ENCODE results near the gene EPB41L5. TPM values are rescaled to one million over a fixed set of nuclear protein-coding genes. Genes with fewer than 3 reads are reported as not detected.
"Not testable (repeated sequence)": the region's sequence is repeated elsewhere in the genome, so short reads cannot be mapped to it uniquely, and the experiment has no call there.

EPB41L5 gene
- total RNA-seq, 1 donor from 2014 or later = 84.0 TPM

GRCh38 chr2:120149406-120149805, 136.5 kb downstream of the EPB41L5 start:
- Histone ChIP-seq H3F3A (ENCODE audit: low read depth) (no peaks in the 10 kb centered on the region), H3K36me3 (peaks cover 47% of the 10 kb centered on the region), H3K4me3 (no peak overlapping the region), H3K9ac (no peak overlapping the region), H3K27ac (no peak overlapping the region), H3K79me2 (ENCODE audit: low read depth) (no peaks in the 10 kb centered on the region), H3K4me2 (no peak overlapping the region), H3K27me3 (no peaks in the 10 kb centered on the region), H3K4me1 (no peaks in the 10 kb centered on the region), H3K9me3 (ENCODE audit: low read depth) (peaks cover 10% of the 10 kb centered on the region), H2AFZ (replicated peaks) (no peak overlapping the region), H4K20me1 (ENCODE audit: low read depth) (no peaks in the 10 kb centered on the region)
- peaks cover 58% of the 10 kb centered on the region for H3K36me3 Mint-ChIP-seq
- no peak overlapping the region for H3K4me3 Mint-ChIP-seq
- H3K27ac Mint-ChIP-seq = no peak overlapping the region
- peaks cover 32% of the 10 kb centered on the region for H3K9me3 Mint-ChIP-seq
- H3K27me3 Mint-ChIP-seq (ENCODE audit: insufficient read depth, low read depth) = no peaks in the 10 kb centered on the region
- no peaks in the 10 kb centered on the region for H3K4me1 Mint-ChIP-seq
- TF ChIP-seq EZH2phosphoT487 (IDR thresholded peaks at IDR 0.05) (no peak), CTCF (IDR thresholded peaks at IDR 0.05) (no peak), EZH2 (IDR thresholded peaks at IDR 0.05) (no peak)
- no peak for DNase-seq (ENCODE audit: low spot score)

- Histone ChIP-seq H2AFZ (replicated peaks) (no peak overlapping the region), H4K20me1 (ENCODE audit: low read depth) (no peaks in the 10 kb centered on the region), H3K79me2 (ENCODE audit: low read depth) (no peaks in the 10 kb centered on the region), H3K36me3 (peaks cover 50% of the 10 kb centered on the region), H3K4me1 (no peaks in the 10 kb centered on the region), H3K4me3 (no peak overlapping the region), H3K4me2 (no peak overlapping the region), H3K27me3 (no peaks in the 10 kb centered on the region), H3K9ac (no peak overlapping the region), H3F3A (ENCODE audit: low read depth) (no peaks in the 10 kb centered on the region), H3K9me3 (ENCODE audit: low read depth) (peaks cover 12% of the 10 kb centered on the region), H3K27ac (no peak overlapping the region)
- Mint-ChIP-seq H3K4me1 (no peaks in the 10 kb centered on the region), H3K27ac (no peak overlapping the region), H3K27me3 (ENCODE audit: insufficient read depth, low read depth) (no peaks in the 10 kb centered on the region), H3K9me3 (peaks cover 34% of the 10 kb centered on the region), H3K4me3 (no peak overlapping the region), H3K36me3 (peaks cover 62% of the 10 kb centered on the region)
- no peak for TF ChIP-seq EZH2 (IDR thresholded peaks at IDR 0.05)
- TF ChIP-seq EZH2phosphoT487 (IDR thresholded peaks at IDR 0.05) = no peak
- TF ChIP-seq CTCF (IDR thresholded peaks at IDR 0.05) = no peak
- no peak for DNase-seq (ENCODE audit: low spot score)
Observed at GRCh38 chr2:120150040-120150482, 137.2 kb downstream of the EPB41L5 start.

GRCh38 chr2:120155308-120155707, 142.4 kb downstream of the EPB41L5 start:
- no peak for DNase-seq (ENCODE audit: low spot score)
- Histone ChIP-seq H3K9me3 (ENCODE audit: low read depth) (peaks cover 21% of the 10 kb centered on the region), H3K4me1 (no peaks in the 10 kb centered on the region), H3K36me3 (peaks cover 28% of the 10 kb centered on the region), H3K4me2 (no peak overlapping the region), H3K79me2 (ENCODE audit: low read depth) (no peaks in the 10 kb centered on the region), H3K9ac (no peak overlapping the region), H2AFZ (replicated peaks) (no peak overlapping the region), H3F3A (ENCODE audit: low read depth) (no peaks in the 10 kb centered on the region), H3K4me3 (no peak overlapping the region), H3K27me3 (no peaks in the 10 kb centered on the region), H4K20me1 (ENCODE audit: low read depth) (no peaks in the 10 kb centered on the region), H3K27ac (no peak overlapping the region)
- Mint-ChIP-seq H3K36me3 (peaks cover 65% of the 10 kb centered on the region), H3K9me3 (peaks cover 46% of the 10 kb centered on the region), H3K4me3 (no peak overlapping the region), H3K4me1 (no peaks in the 10 kb centered on the region), H3K27ac (no peak overlapping the region), H3K27me3 (ENCODE audit: insufficient read depth, low read depth) (no peaks in the 10 kb centered on the region)
- TF ChIP-seq EZH2phosphoT487 (IDR thresholded peaks at IDR 0.05) (no peak), CTCF (IDR thresholded peaks at IDR 0.05) (no peak), EZH2 (IDR thresholded peaks at IDR 0.05) (no peak)

GRCh38 chr2:120158658-120159057, 145.8 kb downstream of the EPB41L5 start:
- not testable (repeated sequence) for H3F3A ChIP-seq (ENCODE audit: low read depth); H3K27me3 Mint-ChIP-seq (ENCODE audit: insufficient read depth, low read depth); H3K27ac ChIP-seq; H3K27me3 ChIP-seq; H3K4me1 Mint-ChIP-seq; H2AFZ ChIP-seq (replicated peaks); H3K27ac Mint-ChIP-seq; H3K4me3 ChIP-seq; DNase-seq (ENCODE audit: low spot score); H3K79me2 ChIP-seq (ENCODE audit: low read depth); H3K4me3 Mint-ChIP-seq; H3K4me1 ChIP-seq; H4K20me1 ChIP-seq (ENCODE audit: low read depth); H3K9ac ChIP-seq; H3K4me2 ChIP-seq
- Histone ChIP-seq H3K9me3 (ENCODE audit: low read depth) (peaks cover 11% of the 10 kb centered on the region), H3K36me3 (peaks cover 10% of the 10 kb centered on the region)
- H3K36me3 Mint-ChIP-seq = peaks cover 44% of the 10 kb centered on the region
- H3K9me3 Mint-ChIP-seq = peaks cover 24% of the 10 kb centered on the region
